K562 (cell line): Measurements from ENCODE around the gene EMILIN1. TPM values are rescaled to one million over a fixed set of nuclear protein-coding genes. Genes with fewer than 3 reads are reported as not detected.

Experiments
- ATF3 ChIP-seq, 2 experiments: fragments of 450-650 bp in 1 of 2; sonication (generic) in 1 of 2; formaldehyde crosslinking in 1 of 2; IDR thresholded peaks in 1 of 2; conservative IDR thresholded peaks in 1 of 2; 2 replicates each; pipeline versions ENCODE4 v1.6.1 to v1.8.1; 2016 to 2023; ENCODE audit warnings: mild to moderate bottlenecking in 2 of 2, moderate library complexity in 2 of 2, inconsistent platforms in 1 of 2, missing genetic modification reagents in 1 of 2
- CBX8 ChIP-seq: fragments of 200-600 bp; sonication (generic); IDR thresholded peaks from 2 replicates; pipeline ENCODE4 v1.6.1; 2012; ENCODE audit warnings: borderline replicate concordance, mixed run types, low read depth, mild to moderate bottlenecking, moderate library complexity, mixed read lengths, low read length, control low read depth, inconsistent platforms; ENCODE audit not compliant: poor library complexity, severe bottlenecking; ENCODE audit errors: extremely low read depth
- CC2D1A ChIP-seq: fragments of 450-650 bp; IDR thresholded peaks from 2 replicates; pipeline ENCODE4 v1.6.1; 2017; ENCODE audit warnings: mild to moderate bottlenecking
- CREB1 ChIP-seq, 2 experiments: sonication (generic) in 1 of 2; formaldehyde crosslinking in 1 of 2; IDR thresholded peaks; 2 replicates each; pipeline versions ENCODE4 v1.6.1 to v1.8.0; 2012 to 2022; ENCODE audit warnings: inconsistent platforms in 1 of 2, mild to moderate bottlenecking in 1 of 2, missing genetic modification reagents in 1 of 2, moderate library complexity in 1 of 2
- MEF2A ChIP-seq: IDR thresholded peaks from 2 replicates; pipeline ENCODE4 v1.6.1; 2011; ENCODE audit warnings: low read depth, mild to moderate bottlenecking, low read length, moderate library complexity; ENCODE audit not compliant: control insufficient read depth
- MNT ChIP-seq, 2 experiments: fragments of 450-650 bp; conservative IDR thresholded peaks; 2 replicates each; pipeline ENCODE4 v1.6.1; 2017; ENCODE audit warnings: mild to moderate bottlenecking in 2 of 2, moderate library complexity in 2 of 2
- NFE2L1 ChIP-seq: fragments of 450-650 bp; IDR thresholded peaks from 2 replicates; pipeline ENCODE4 v1.6.1; 2016; ENCODE audit warnings: missing genetic modification characterization, low read depth, mild to moderate bottlenecking, missing compliant biosample characterization, moderate library complexity, borderline replicate concordance
- SP2 ChIP-seq: IDR thresholded peaks from 2 replicates; pipeline ENCODE4 v1.6.1; 2011; ENCODE audit warnings: mild to moderate bottlenecking, low read depth, low read length, moderate library complexity; ENCODE audit not compliant: poor library complexity, severe bottlenecking; ENCODE audit errors: extremely low read depth
- USF1 ChIP-seq: sonication (generic); formaldehyde crosslinking; IDR thresholded peaks from 2 replicates; pipeline ENCODE4 v1.9.0; 2022; ENCODE audit warnings: mild to moderate bottlenecking, missing genetic modification reagents
- WHSC1 ChIP-seq: IDR thresholded peaks from one replicate; pipeline ENCODE4 v1.6.1; 2012; ENCODE audit warnings: low read length, control low read depth, inconsistent platforms
- YBX1 ChIP-seq: fragments of 450-650 bp; IDR thresholded peaks from 2 replicates; pipeline ENCODE4 v1.7.1; 2016; ENCODE audit warnings: mild to moderate bottlenecking
- ZNF133 ChIP-seq: fragments of 250-450 bp; sonication (Bioruptor Pico); IDR thresholded peaks from 2 replicates; pipeline ENCODE4 v1.4.0; 2020; ENCODE audit warnings: mild to moderate bottlenecking
- ZNF707 ChIP-seq: fragments of 250-450 bp; sonication (Bioruptor Pico); conservative IDR thresholded peaks from 2 replicates; pipeline ENCODE4 v1.8.0; 2022; ENCODE audit warnings: inconsistent platforms, mild to moderate bottlenecking, moderate library complexity
- polyA plus RNA-seq, 8 experiments: library from polyadenylated mRNA; depleted of rRNA in 4 of 8; stranded (reverse) in 5 of 8; unstranded in 3 of 8; fragments of >200 nt; fragmentation: Nextera tagmentation in 2 of 8; fragmentation: Illumina TruSeq in 1 of 8; extraction: Ambion mirVana in 2 of 8; extraction: Trizol in 1 of 8; gene quantifications; 2 replicates each; pipeline versions ENCODE4 v1.2.1 to v1.2.3, GENCODE V29; 2011 to 2014; ENCODE audit warnings: inconsistent platforms in 1 of 8, missing spikeins in 1 of 8
- total RNA-seq, 7 experiments: library from RNA; depleted of rRNA in 6 of 7; stranded (reverse); fragments of >200 nt in 6 of 7; fragmentation: Illumina TruSeq in 2 of 7; extraction: Trizol in 2 of 7; gene quantifications; 2 replicates each; pipeline versions ENCODE4 v1.2.1 to v1.2.3, GENCODE V29; 2011 to 2021; ENCODE audit warnings: low replicate concordance in 1 of 7
- TF ChIP-seq, protein P1 (sequence below), 2 experiments: fragments of 150-350 bp in 1 of 2; IDR thresholded peaks; 2 replicates each; pipeline ENCODE4 v1.6.1; 2012 to 2016; ENCODE audit warnings: low read depth in 2 of 2, low read length in 2 of 2, mild to moderate bottlenecking in 1 of 2, moderate library complexity in 1 of 2
- TF ChIP-seq, protein P2 (sequence below): fragments of 250-450 bp; sonication (Bioruptor Pico); IDR thresholded peaks from 2 replicates; pipeline ENCODE4 v1.5.0; 2022; ENCODE audit warnings: mild to moderate bottlenecking

The EMILIN1 gene
- total and polyA plus RNA-seq, 9 of the 15 experiments (the other 6 are each of a cell fraction or from before 2014, with no cell fraction given) = 0.04 to 2.7 (median 0.54) TPM; not detected in 2

DNA sequence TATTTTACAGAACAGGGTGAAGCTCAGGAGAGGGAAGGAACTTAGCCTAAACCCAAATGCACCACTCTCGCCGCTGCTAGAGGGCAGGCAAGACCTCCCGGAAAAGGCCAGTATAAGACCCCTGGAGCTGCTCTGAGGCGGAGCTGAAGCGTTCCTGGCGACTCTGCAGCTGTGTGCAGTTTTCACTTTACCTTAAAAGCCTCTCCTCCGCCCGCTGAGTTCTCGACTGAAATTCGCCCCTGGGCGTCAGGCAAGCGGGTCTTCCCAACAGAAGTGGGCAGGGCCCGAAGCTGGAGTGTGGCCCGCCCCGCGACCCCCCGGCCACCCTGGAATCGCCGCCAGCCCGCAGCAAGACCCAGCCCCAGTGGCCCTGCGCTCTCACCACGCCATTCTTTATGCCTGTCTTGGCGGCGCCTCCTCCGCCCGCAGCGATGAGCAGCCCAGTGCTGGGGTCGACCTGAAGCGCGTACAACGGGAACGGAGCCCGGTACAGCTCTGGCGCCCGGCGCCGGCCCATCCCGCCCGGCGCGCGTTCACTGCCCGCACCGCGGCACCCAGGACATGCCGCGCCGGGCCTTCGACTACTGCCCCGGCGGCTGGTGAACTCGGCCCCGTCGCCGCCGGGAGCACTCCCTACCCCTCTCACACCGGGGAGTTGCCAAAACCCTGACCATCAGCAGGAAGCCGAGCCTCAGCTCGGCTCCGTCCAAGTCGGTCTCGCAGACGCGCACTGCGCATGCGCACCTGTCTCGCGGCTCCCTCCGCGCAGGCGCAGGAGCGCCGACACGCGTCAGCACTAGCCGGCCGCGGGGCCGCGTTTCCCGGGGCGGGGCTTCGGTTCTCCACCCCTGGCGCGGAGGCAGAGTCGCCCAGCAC, 55.7 kb downstream of the EMILIN1 start, which contains the start of gene PREB (continued):
- TF ChIP-seq ATF3 (IDR thresholded peaks at IDR 0.05) (no peak), ATF3 (CRISPR knock-in tag; conservative IDR thresholded peaks at IDR 0.05) (no peak), CREB1 (IDR thresholded peaks at IDR 0.05) (peak; percentile 80), CREB1 (CRISPR knock-in tag; IDR thresholded peaks at IDR 0.05) (peak; percentile 82), ZNF133 (CRISPR knock-in tag) (no peak), SP2 (no peak), USF1 (0 out of 2 replicates have a peak, but pooled peaks have one; percentile 21), MEF2A (no peak), NFE2L1 (no peak), YBX1 (no peak), CBX8 (no peak), WHSC1 (no peak), ZNF707 (CRISPR knock-in tag) (no peak), MNT (conservative IDR thresholded peaks at IDR 0.05) (peak in 1 of 2 experiments; percentile 51; a peak in 2 of 4 replicates), CC2D1A (no peak)
- TF ChIP-seq, protein P1, sequence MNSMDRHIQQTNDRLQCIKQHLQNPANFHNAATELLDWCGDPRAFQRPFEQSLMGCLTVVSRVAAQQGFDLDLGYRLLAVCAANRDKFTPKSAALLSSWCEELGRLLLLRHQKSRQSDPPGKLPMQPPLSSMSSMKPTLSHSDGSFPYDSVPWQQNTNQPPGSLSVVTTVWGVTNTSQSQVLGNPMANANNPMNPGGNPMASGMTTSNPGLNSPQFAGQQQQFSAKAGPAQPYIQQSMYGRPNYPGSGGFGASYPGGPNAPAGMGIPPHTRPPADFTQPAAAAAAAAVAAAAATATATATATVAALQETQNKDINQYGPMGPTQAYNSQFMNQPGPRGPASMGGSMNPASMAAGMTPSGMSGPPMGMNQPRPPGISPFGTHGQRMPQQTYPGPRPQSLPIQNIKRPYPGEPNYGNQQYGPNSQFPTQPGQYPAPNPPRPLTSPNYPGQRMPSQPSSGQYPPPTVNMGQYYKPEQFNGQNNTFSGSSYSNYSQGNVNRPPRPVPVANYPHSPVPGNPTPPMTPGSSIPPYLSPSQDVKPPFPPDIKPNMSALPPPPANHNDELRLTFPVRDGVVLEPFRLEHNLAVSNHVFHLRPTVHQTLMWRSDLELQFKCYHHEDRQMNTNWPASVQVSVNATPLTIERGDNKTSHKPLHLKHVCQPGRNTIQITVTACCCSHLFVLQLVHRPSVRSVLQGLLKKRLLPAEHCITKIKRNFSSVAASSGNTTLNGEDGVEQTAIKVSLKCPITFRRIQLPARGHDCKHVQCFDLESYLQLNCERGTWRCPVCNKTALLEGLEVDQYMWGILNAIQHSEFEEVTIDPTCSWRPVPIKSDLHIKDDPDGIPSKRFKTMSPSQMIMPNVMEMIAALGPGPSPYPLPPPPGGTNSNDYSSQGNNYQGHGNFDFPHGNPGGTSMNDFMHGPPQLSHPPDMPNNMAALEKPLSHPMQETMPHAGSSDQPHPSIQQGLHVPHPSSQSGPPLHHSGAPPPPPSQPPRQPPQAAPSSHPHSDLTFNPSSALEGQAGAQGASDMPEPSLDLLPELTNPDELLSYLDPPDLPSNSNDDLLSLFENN (IDR thresholded peaks at IDR 0.05; ENCODE audit: low read depth in 2 of 2, low read length in 2 of 2) = 0 out of 4 replicates have a peak, but pooled peaks of 1 of the 2 experiments have one; percentile 27
- TF ChIP-seq, protein P2, sequence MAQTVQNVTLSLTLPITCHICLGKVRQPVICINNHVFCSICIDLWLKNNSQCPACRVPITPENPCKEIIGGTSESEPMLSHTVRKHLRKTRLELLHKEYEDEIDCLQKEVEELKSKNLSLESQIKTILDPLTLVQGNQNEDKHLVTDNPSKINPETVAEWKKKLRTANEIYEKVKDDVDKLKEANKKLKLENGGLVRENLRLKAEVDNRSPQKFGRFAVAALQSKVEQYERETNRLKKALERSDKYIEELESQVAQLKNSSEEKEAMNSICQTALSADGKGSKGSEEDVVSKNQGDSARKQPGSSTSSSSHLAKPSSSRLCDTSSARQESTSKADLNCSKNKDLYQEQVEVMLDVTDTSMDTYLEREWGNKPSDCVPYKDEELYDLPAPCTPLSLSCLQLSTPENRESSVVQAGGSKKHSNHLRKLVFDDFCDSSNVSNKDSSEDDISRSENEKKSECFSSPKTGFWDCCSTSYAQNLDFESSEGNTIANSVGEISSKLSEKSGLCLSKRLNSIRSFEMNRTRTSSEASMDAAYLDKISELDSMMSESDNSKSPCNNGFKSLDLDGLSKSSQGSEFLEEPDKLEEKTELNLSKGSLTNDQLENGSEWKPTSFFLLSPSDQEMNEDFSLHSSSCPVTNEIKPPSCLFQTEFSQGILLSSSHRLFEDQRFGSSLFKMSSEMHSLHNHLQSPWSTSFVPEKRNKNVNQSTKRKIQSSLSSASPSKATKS (CRISPR knock-in tag) = no peak
